ENCODE data around the gene CCDC88A.
"Not testable (repeated sequence)": the region's sequence is repeated elsewhere in the genome, so short reads cannot be mapped to it uniquely, and the experiment has no call there.

Gene CCDC88A

GRCh38 chr2:55357164-55357563, 62.5 kb downstream of the CCDC88A start:
- DNase-seq (ENCODE audit: low spot score), result no peak
- TF ChIP-seq, protein P1, sequence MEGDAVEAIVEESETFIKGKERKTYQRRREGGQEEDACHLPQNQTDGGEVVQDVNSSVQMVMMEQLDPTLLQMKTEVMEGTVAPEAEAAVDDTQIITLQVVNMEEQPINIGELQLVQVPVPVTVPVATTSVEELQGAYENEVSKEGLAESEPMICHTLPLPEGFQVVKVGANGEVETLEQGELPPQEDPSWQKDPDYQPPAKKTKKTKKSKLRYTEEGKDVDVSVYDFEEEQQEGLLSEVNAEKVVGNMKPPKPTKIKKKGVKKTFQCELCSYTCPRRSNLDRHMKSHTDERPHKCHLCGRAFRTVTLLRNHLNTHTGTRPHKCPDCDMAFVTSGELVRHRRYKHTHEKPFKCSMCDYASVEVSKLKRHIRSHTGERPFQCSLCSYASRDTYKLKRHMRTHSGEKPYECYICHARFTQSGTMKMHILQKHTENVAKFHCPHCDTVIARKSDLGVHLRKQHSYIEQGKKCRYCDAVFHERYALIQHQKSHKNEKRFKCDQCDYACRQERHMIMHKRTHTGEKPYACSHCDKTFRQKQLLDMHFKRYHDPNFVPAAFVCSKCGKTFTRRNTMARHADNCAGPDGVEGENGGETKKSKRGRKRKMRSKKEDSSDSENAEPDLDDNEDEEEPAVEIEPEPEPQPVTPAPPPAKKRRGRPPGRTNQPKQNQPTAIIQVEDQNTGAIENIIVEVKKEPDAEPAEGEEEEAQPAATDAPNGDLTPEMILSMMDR (IDR thresholded peaks at IDR 0.05; ENCODE audit: extremely low read depth, missing control alignments), result no peak

DNA sequence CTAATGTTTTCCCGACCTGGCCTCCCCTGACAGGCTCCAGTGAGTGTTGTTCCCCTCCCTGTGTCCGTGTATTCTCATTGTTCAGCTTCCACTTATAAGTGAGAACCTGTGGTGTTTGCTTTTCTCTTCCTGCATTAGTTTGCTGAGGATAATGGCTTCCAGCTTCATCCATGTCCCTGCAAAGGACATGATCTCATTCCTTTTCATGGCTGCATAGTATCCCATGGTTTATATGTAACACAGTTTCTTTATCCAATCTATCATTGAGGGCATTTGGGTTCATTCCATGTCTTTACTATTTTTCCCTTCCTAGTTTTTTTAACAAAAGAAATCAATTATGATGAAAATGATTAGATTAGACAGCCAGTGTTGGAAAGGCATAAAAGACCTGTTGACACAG, 63.5 kb downstream of the CCDC88A start:
- not testable (repeated sequence) for DNase-seq (ENCODE audit: low spot score)

GRCh38 chr2:55355451-55355850, 64.2 kb downstream of the CCDC88A start:
- TF ChIP-seq, protein P1 (IDR thresholded peaks at IDR 0.05; ENCODE audit: extremely low read depth, missing control alignments), result no peak
- no peak for DNase-seq (ENCODE audit: low spot score)

DNA sequence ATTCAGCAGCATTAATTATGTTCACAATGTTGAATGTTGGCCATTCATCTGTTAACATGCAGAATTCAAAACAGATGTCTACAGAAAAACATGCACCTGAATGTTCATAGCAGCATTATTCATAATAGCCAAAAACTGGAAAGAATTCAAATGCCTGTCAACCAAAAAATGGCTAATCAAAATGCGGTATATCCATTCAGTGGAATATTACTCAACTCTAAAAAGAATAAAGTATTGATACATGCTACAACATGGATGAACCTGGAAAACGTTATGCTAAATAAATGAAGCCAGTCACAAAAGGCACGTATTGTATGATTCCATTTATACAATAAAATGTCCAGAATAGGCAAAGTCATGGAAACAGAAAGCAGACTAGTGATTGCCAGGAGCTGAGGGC, 68.0 kb downstream of the CCDC88A start:
- TF ChIP-seq, protein P1 (IDR thresholded peaks at IDR 0.05; ENCODE audit: extremely low read depth, missing control alignments), result no peak
- no peak for DNase-seq (ENCODE audit: low spot score)

DNA sequence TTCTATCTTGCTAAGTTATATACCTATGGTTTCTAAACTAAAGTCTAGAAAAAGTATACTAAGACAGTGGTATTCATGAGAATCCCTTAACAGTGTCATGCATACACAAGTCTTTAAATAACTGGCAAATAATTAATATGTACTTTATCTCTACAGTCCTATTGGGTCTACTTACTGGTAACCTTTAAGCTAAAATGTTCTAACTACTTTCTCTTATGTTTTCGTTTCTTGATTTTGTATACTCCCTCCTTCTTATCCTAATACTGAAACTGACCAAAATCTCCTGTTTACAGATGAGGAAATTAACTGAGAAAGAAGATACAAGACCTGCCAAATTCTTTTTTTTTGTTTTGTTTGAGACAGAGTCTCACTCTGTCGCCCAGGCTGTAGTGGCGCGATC, 74.6 kb downstream of the CCDC88A start:
- TF ChIP-seq, protein P1 (IDR thresholded peaks at IDR 0.05; ENCODE audit: extremely low read depth, missing control alignments), result no peak

DNA sequence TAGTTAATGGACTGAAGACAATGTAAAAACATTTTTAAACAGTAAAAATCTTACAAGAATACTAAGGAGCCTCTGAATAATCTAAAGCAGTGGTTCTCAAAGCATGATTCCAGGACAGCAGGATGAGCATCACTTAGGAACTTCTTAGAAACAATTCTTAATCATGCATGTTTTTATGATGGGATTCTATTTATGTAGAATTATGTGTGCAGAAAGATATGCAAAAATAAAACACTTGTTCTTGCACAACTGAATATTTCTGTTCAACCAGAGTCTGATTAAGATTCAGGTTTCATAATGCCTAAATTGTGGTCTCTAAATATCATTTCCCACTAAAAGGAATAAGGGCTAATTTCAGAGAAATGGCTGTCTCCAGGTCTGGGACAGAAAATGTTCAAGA, 81.4 kb downstream of the CCDC88A start:
- DNase-seq (ENCODE audit: low spot score), result no peak
- TF ChIP-seq, protein P1 (IDR thresholded peaks at IDR 0.05; ENCODE audit: extremely low read depth, missing control alignments), result no peak

More for the DNA sequence above, 74.6 kb downstream of the CCDC88A start:
- DNase-seq (ENCODE audit: low spot score), result no peak

- DNase-seq (ENCODE audit: low spot score), result no peak
- TF ChIP-seq, protein P1 (IDR thresholded peaks at IDR 0.05; ENCODE audit: extremely low read depth, missing control alignments), result no peak
Measured at GRCh38 chr2:55334728-55335127, 84.9 kb downstream of the CCDC88A start.

- DNase-seq (ENCODE audit: low spot score), result no peak
- TF ChIP-seq, protein P1 (IDR thresholded peaks at IDR 0.05; ENCODE audit: extremely low read depth, missing control alignments), result no peak
Measured at GRCh38 chr2:55330541-55331297, 88.9 kb downstream of the CCDC88A start.

All from GM20000 (cell line).